ENCODE results near the gene REEP5. TPM values are rescaled to one million over a fixed set of nuclear protein-coding genes. Genes with fewer than 3 reads are reported as not detected.
A peak's percentile ranks its signal among the peaks of the same experiment; 100 is the strongest.

Gene REEP5
- total and polyA plus RNA-seq, 2 of the 13 experiments (the other 11 are each of a cell fraction or from before 2014, with no cell fraction given), result 49.4 to 239 TPM

DNA sequence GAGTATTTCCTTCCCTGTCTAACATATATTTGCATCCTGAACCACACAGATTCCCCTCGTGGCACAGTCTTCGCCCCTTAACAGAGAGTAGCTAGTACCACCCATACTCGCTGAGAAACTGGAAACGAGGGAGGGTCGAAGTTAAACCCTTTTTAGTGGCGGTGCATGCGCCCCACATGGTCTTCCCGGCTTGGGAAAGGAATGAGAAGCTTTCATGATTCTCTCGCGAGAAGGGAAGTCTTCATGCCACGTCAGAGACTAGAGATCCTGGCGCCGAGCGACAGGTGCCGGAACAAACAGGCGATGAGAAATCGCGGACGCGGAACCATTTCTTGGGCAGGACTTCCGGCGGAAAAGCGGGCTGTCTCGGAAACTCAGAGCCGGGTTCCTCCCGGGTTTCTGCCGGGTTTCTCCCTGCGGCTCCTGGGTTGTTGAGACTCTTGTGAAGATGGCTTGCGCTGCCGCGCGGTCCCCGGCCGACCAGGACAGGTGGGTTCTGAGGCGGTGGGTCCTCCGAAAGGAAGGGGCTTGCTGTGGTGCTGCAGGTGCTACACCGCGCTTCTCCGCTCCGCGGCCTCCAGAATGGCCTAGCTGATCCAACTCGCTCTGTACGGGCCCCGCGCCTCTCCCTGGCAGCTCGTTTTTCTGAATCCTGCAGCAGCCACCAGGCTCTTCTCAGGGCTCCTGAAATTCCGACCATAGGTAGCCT, 60.9 kb downstream of the REEP5 start, which contains the start of gene SRP19 (continued):
- TF ChIP-seq, protein P1, sequence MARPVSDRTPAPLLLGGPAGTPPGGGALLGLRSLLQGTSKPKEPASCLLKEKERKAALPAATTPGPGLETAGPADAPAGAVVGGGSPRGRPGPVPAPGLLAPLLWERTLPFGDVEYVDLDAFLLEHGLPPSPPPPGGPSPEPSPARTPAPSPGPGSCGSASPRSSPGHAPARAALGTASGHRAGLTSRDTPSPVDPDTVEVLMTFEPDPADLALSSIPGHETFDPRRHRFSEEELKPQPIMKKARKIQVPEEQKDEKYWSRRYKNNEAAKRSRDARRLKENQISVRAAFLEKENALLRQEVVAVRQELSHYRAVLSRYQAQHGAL (CRISPR knock-in tag; IDR thresholded peaks at IDR 0.05; ENCODE audit: not compliant biosample characterization), result peak; percentile 95
- TF ChIP-seq ZNF44 (CRISPR knock-in tag; IDR thresholded peaks at IDR 0.05), result no peak
- TF ChIP-seq, protein P2, sequence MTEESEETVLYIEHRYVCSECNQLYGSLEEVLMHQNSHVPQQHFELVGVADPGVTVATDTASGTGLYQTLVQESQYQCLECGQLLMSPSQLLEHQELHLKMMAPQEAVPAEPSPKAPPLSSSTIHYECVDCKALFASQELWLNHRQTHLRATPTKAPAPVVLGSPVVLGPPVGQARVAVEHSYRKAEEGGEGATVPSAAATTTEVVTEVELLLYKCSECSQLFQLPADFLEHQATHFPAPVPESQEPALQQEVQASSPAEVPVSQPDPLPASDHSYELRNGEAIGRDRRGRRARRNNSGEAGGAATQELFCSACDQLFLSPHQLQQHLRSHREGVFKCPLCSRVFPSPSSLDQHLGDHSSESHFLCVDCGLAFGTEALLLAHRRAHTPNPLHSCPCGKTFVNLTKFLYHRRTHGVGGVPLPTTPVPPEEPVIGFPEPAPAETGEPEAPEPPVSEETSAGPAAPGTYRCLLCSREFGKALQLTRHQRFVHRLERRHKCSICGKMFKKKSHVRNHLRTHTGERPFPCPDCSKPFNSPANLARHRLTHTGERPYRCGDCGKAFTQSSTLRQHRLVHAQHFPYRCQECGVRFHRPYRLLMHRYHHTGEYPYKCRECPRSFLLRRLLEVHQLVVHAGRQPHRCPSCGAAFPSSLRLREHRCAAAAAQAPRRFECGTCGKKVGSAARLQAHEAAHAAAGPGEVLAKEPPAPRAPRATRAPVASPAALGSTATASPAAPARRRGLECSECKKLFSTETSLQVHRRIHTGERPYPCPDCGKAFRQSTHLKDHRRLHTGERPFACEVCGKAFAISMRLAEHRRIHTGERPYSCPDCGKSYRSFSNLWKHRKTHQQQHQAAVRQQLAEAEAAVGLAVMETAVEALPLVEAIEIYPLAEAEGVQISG (CRISPR knock-in tag; IDR thresholded peaks at IDR 0.05), result peak; percentile 86; the same call in 1 of the 2 replicates
- TF ChIP-seq BHLHE40 (IDR thresholded peaks at IDR 0.05; ENCODE audit: low read length), result no peak
- TF ChIP-seq, protein P3, sequence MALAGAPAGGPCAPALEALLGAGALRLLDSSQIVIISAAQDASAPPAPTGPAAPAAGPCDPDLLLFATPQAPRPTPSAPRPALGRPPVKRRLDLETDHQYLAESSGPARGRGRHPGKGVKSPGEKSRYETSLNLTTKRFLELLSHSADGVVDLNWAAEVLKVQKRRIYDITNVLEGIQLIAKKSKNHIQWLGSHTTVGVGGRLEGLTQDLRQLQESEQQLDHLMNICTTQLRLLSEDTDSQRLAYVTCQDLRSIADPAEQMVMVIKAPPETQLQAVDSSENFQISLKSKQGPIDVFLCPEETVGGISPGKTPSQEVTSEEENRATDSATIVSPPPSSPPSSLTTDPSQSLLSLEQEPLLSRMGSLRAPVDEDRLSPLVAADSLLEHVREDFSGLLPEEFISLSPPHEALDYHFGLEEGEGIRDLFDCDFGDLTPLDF (CRISPR knock-in tag; IDR thresholded peaks at IDR 0.05), result peak; percentile 87
- TF ChIP-seq, protein P4, sequence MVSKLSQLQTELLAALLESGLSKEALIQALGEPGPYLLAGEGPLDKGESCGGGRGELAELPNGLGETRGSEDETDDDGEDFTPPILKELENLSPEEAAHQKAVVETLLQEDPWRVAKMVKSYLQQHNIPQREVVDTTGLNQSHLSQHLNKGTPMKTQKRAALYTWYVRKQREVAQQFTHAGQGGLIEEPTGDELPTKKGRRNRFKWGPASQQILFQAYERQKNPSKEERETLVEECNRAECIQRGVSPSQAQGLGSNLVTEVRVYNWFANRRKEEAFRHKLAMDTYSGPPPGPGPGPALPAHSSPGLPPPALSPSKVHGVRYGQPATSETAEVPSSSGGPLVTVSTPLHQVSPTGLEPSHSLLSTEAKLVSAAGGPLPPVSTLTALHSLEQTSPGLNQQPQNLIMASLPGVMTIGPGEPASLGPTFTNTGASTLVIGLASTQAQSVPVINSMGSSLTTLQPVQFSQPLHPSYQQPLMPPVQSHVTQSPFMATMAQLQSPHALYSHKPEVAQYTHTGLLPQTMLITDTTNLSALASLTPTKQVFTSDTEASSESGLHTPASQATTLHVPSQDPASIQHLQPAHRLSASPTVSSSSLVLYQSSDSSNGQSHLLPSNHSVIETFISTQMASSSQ (IDR thresholded peaks at IDR 0.05; ENCODE audit: low read depth), result no peak
- TF ChIP-seq, protein P4 (CRISPR knock-in tag; IDR thresholded peaks at IDR 0.05; ENCODE audit: borderline replicate concordance), result peak; percentile 16; the same call in 1 of the 2 replicates
- peak; percentile 84 for TF ChIP-seq SALL2 (CRISPR knock-in tag; IDR thresholded peaks at IDR 0.05)
- TF ChIP-seq ZNF674 (CRISPR knock-in tag; IDR thresholded peaks at IDR 0.05; ENCODE audit: low read depth), result no peak
- TF ChIP-seq, protein P5, sequence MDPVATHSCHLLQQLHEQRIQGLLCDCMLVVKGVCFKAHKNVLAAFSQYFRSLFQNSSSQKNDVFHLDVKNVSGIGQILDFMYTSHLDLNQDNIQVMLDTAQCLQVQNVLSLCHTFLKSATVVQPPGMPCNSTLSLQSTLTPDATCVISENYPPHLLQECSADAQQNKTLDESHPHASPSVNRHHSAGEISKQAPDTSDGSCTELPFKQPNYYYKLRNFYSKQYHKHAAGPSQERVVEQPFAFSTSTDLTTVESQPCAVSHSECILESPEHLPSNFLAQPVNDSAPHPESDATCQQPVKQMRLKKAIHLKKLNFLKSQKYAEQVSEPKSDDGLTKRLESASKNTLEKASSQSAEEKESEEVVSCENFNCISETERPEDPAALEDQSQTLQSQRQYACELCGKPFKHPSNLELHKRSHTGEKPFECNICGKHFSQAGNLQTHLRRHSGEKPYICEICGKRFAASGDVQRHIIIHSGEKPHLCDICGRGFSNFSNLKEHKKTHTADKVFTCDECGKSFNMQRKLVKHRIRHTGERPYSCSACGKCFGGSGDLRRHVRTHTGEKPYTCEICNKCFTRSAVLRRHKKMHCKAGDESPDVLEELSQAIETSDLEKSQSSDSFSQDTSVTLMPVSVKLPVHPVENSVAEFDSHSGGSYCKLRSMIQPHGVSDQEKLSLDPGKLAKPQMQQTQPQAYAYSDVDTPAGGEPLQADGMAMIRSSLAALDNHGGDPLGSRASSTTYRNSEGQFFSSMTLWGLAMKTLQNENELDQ (CRISPR knock-in tag; IDR thresholded peaks at IDR 0.05; ENCODE audit: borderline replicate concordance), result peak; percentile 93; the same call in 1 of the 2 replicates
- TF ChIP-seq, protein P6, sequence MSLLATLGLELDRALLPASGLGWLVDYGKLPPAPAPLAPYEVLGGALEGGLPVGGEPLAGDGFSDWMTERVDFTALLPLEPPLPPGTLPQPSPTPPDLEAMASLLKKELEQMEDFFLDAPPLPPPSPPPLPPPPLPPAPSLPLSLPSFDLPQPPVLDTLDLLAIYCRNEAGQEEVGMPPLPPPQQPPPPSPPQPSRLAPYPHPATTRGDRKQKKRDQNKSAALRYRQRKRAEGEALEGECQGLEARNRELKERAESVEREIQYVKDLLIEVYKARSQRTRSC (CRISPR knock-in tag; IDR thresholded peaks at IDR 0.05; ENCODE audit: low read depth), result peak; percentile 74; the same call in 1 of the 2 replicates
- TF ChIP-seq ZNF713 (CRISPR knock-in tag; IDR thresholded peaks at IDR 0.05), result no peak
- peak; percentile 53; the same call in 1 of the 2 replicates for TF ChIP-seq ZNF598 (CRISPR knock-in tag; IDR thresholded peaks at IDR 0.05; ENCODE audit: borderline replicate concordance)
- TF ChIP-seq, protein P7, sequence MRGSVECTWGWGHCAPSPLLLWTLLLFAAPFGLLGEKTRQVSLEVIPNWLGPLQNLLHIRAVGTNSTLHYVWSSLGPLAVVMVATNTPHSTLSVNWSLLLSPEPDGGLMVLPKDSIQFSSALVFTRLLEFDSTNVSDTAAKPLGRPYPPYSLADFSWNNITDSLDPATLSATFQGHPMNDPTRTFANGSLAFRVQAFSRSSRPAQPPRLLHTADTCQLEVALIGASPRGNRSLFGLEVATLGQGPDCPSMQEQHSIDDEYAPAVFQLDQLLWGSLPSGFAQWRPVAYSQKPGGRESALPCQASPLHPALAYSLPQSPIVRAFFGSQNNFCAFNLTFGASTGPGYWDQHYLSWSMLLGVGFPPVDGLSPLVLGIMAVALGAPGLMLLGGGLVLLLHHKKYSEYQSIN (CRISPR knock-in tag; IDR thresholded peaks at IDR 0.05; ENCODE audit: borderline replicate concordance), result 0 out of 2 replicates have a peak, but pooled peaks have one; percentile 16
